Measurements from ENCODE around the gene TOP2A.

TOP2A gene

DNA sequence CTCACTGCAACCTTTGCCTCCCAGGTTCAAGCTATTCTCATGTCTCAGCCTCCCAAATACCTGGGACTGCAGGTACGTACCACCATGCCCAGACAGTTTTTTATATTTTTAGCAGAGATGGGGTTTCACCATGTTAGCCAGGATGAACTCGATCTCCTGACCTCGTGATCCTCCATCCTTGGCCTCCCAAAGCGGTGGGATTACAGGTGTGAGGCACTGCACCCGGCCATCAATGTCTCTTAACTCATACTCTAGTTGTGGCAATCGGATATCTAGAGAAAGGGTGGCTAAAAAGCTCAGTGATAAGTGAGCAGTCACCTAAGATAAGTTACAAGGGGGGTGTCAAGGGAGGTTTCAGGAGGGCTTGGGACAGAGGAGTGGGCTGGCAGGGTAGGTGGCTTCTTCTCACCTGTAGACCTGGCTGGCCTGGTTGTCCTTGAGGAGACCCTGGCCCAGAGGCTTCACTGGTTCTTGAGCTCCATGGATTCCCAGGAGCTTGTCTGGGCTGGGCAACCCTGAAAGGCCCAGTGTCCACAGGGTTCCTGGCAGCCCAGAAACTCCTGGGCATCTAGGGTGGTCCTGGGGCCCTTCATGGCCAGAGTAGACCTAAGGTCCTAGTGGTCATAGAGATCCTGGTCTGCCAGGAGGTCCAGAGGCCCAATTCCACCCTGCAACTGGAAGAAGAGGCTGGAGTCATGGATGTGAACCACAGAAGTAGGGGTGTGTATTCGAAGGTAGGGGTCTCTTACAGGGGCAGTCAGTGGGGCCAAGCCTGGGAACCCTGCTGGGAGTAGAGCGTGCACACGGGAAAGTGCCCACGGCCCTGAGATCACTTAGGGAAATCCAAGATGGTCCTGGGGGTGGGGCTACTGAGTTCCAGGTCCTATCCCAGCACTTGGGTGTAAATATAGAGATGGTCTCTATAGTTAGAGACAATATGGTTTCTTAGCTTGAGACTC, 12.9 kb upstream of the TOP2A start:
- no peak for DNase-seq (ENCODE audit: extremely low spot score)
- CTCF ChIA-PET = interaction anchor here (0.7 to 1.4 kb wide), 2 partner anchors 13 to 46 kb away, joined by 4 to 6 read pairs; partner anchors contain the start of gene TOP2A
- POLR2A ChIA-PET = interaction anchor here (1.0 to 1.5 kb wide), 3 partner anchors 13 to 118 kb away, joined by 3 read pairs; partner anchors contain the start of gene TOP2A
- TF ChIP-seq BHLHE40 (IDR thresholded peaks at IDR 0.05; ENCODE audit: borderline replicate concordance) (no peak), ARNT (IDR thresholded peaks at IDR 0.05) (no peak), ELF4 (IDR thresholded peaks at IDR 0.05) (no peak), LEF1 (IDR thresholded peaks at IDR 0.05; ENCODE audit: borderline replicate concordance) (no peak)

DNA sequence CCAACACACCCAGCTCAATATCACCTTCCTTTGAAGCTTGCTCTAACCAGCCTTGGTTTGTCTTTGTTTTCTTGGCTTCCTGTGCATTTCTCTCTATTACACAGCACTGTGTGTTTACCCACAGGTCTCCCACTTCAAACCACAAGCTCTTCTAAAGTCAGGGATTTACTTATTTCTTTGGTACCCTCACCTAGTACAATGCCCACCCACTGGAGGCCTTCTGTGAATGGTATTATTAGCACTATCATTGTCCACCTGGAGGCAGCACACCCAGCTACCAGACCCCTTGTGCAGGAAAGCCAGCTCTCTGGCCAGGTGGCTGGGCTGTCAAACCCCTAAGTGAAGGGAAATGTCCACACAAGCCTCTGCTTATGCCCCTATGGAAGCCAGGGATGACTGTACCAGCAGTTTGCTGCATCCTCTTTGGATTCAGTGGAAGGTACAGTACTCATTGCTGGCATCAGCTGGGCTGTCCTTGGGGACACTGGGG, 9.4 kb upstream of the TOP2A start:
- TF ChIP-seq HDGF (IDR thresholded peaks at IDR 0.05; ENCODE audit: borderline replicate concordance) (no peak), NFRKB (IDR thresholded peaks at IDR 0.05) (no peak), FOXA1 (IDR thresholded peaks at IDR 0.05) (no peak), FOXM1 (IDR thresholded peaks at IDR 0.05; ENCODE audit: borderline replicate concordance) (no peak), ARNT (IDR thresholded peaks at IDR 0.05) (no peak), L3MBTL2 (conservative IDR thresholded peaks at IDR 0.05) (no peak), SUZ12 (IDR thresholded peaks at IDR 0.05) (no peak), ELF4 (IDR thresholded peaks at IDR 0.05) (no peak), LEF1 (IDR thresholded peaks at IDR 0.05; ENCODE audit: borderline replicate concordance) (no peak), FOXK2 (IDR thresholded peaks at IDR 0.05) (no peak), CTBP1 (IDR thresholded peaks at IDR 0.05; ENCODE audit: borderline replicate concordance) (no peak), BHLHE40 (IDR thresholded peaks at IDR 0.05; ENCODE audit: borderline replicate concordance) (no peak), SP1 (IDR thresholded peaks at IDR 0.05) (no peak), TARDBP (IDR thresholded peaks at IDR 0.05) (no peak), ZNF384 (IDR thresholded peaks at IDR 0.05) (no peak), PKNOX1 (IDR thresholded peaks at IDR 0.05) (no peak)
- ChIA-PET POLR2A (interaction anchor here (2.9 kb wide), 1 partner anchor 10 kb away, joined by 21 read pairs; the partner anchor contains the start of gene TOP2A), CTCF (interaction anchor here (0.6 to 1.2 kb wide), 3 partner anchors 10 to 133 kb away, joined by 3 to 4 read pairs (median 3); partner anchors contain the start of gene TOP2A)
- no peak for DNase-seq (ENCODE audit: extremely low spot score)

GRCh38 chr17:40425741-40426140, 8.0 kb upstream of the TOP2A start:
- ChIA-PET CTCF (interaction anchor here (0.5 to 1.2 kb wide), 3 partner anchors 8 to 24 kb away, joined by 3 to 5 read pairs (median 3); partner anchors contain the start of gene TOP2A), POLR2A (interaction anchor here (2.9 kb wide), 1 partner anchor 8 kb away, joined by 21 read pairs; the partner anchor contains the start of gene TOP2A)
- TF ChIP-seq FOXA1 (IDR thresholded peaks at IDR 0.05) (no peak), BHLHE40 (IDR thresholded peaks at IDR 0.05; ENCODE audit: borderline replicate concordance) (no peak), SUZ12 (IDR thresholded peaks at IDR 0.05) (no peak), FOXM1 (IDR thresholded peaks at IDR 0.05; ENCODE audit: borderline replicate concordance) (no peak), LEF1 (IDR thresholded peaks at IDR 0.05; ENCODE audit: borderline replicate concordance) (no peak), ZNF384 (IDR thresholded peaks at IDR 0.05) (no peak), TARDBP (IDR thresholded peaks at IDR 0.05) (no peak), ELF4 (IDR thresholded peaks at IDR 0.05) (no peak)
- no peak for DNase-seq (ENCODE audit: extremely low spot score)

DNA sequence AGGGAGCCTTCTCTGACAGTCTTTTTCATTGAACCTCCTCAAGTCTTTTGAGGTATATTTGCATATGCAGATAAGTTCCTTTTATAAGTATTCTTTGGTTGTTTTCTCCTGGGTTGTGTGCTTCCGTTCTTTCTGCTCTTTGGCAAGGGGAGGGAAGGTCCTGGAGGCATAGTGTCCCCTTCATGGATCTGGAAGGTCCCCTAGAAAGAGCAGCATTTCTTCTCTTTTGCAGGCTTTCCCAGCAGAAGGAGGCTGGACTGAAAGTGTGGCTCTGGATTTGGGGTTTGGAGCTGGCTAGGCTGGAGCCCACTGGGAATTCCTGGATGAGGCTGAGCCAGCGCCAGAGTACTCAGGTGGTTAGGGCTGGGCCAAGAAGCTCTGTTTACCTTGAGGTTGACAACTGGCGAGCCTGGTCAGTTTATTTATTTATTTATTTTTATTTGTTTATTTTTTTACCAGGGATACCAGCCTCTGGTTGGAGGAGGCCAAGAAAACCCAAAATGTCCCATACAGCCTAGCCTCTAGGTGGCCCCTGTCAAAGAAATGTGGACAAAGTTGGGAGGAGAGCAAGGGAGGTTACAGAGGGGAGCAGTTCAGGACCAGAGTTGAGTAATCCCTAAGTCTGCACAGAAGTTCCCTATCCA, 5.4 kb upstream of the TOP2A start:
- ChIA-PET POLR2A (no interaction called here), CTCF (interaction anchor here (0.9 to 1.2 kb wide), 3 partner anchors 8 to 109 kb away, joined by 3 to 4 read pairs (median 4); no protein-coding TSS in a partner anchor)
- no peak for DNase-seq (ENCODE audit: extremely low spot score)
- TF ChIP-seq LEF1 (IDR thresholded peaks at IDR 0.05; ENCODE audit: borderline replicate concordance) (no peak), SUZ12 (IDR thresholded peaks at IDR 0.05) (no peak), PKNOX1 (IDR thresholded peaks at IDR 0.05) (no peak), FOXK2 (IDR thresholded peaks at IDR 0.05) (no peak), NFRKB (IDR thresholded peaks at IDR 0.05) (no peak), HDGF (IDR thresholded peaks at IDR 0.05; ENCODE audit: borderline replicate concordance) (no peak)

GRCh38 chr17:40419559-40420331, 2.0 kb upstream of the TOP2A start:
- no peak for DNase-seq (ENCODE audit: extremely low spot score)
- TF ChIP-seq ELF4 (IDR thresholded peaks at IDR 0.05) (no peak), PKNOX1 (IDR thresholded peaks at IDR 0.05) (no peak), ARNT (IDR thresholded peaks at IDR 0.05) (no peak), SP1 (IDR thresholded peaks at IDR 0.05) (no peak), FOXM1 (IDR thresholded peaks at IDR 0.05; ENCODE audit: borderline replicate concordance) (no peak), SUZ12 (IDR thresholded peaks at IDR 0.05) (no peak), ZNF384 (IDR thresholded peaks at IDR 0.05) (no peak), FOXA1 (IDR thresholded peaks at IDR 0.05) (no peak), TARDBP (IDR thresholded peaks at IDR 0.05) (no peak), HDGF (IDR thresholded peaks at IDR 0.05; ENCODE audit: borderline replicate concordance) (no peak), BHLHE40 (IDR thresholded peaks at IDR 0.05; ENCODE audit: borderline replicate concordance) (no peak), LEF1 (IDR thresholded peaks at IDR 0.05; ENCODE audit: borderline replicate concordance) (no peak), FOXK2 (IDR thresholded peaks at IDR 0.05) (no peak), L3MBTL2 (conservative IDR thresholded peaks at IDR 0.05) (no peak), NFRKB (IDR thresholded peaks at IDR 0.05) (no peak), CTBP1 (IDR thresholded peaks at IDR 0.05; ENCODE audit: borderline replicate concordance) (no peak)
- ChIA-PET POLR2A (interaction anchor here (1.0 kb wide), 1 partner anchor 24 kb away, joined by 3 read pairs; no protein-coding TSS in a partner anchor), CTCF (interaction anchor here (0.6 kb wide), 1 partner anchor 935 kb away, joined by 5 read pairs; no protein-coding TSS in a partner anchor)

Measured in HEK293T (cell line).